Adipocyte (in vitro differentiated cells): ENCODE results near the gene DND1.
A peak's percentile ranks its signal among the peaks of the same experiment; 100 is the strongest.
"Not testable (repeated sequence)": the region's sequence is repeated elsewhere in the genome, so short reads cannot be mapped to it uniquely, and the experiment has no call there.

Experiments used
- DNase-seq: peaks from one replicate; pipeline ENCODE4 v3.0.0-alpha.2; 2015; ENCODE audit warnings: low read depth
- H3K27me3 ChIP-seq: replicated peaks from 2 replicates; pipeline ENCODE4 v1.7.0; 2013; ENCODE audit warnings: mild to moderate bottlenecking, low read length, moderate library complexity; ENCODE audit not compliant: control insufficient read depth, insufficient read depth
- H3K36me3 ChIP-seq: 2 replicates; pipeline ENCODE4 v1.7.0; 2013; ENCODE audit warnings: low read length, mild to moderate bottlenecking, moderate library complexity; ENCODE audit not compliant: control insufficient read depth, insufficient read depth, severe bottlenecking
- H3K4me1 ChIP-seq: 2 replicates; pipeline ENCODE4 v1.7.0; 2013; ENCODE audit warnings: mild to moderate bottlenecking, low read length, moderate library complexity; ENCODE audit not compliant: control insufficient read depth, insufficient read depth
- H3K4me3 ChIP-seq: 2 replicates; pipeline ENCODE4 v1.7.0; 2013; ENCODE audit warnings: mild to moderate bottlenecking, low read length, moderate library complexity
- H3K9ac ChIP-seq: 2 replicates; pipeline ENCODE4 v1.7.0; 2013; ENCODE audit warnings: mild to moderate bottlenecking, low read length, moderate library complexity
- H3K9me3 ChIP-seq: 2 replicates; pipeline ENCODE4 v1.7.0; 2013; ENCODE audit warnings: mild to moderate bottlenecking, low read length, moderate library complexity; ENCODE audit not compliant: control insufficient read depth

DND1 gene

GRCh38 chr5:140673187-140673976 lies at the start of gene DND1:
Gene DND1, minus strand, starts transcription at chr5:140673576. Its CDS starts 34 bp downstream, at chr5:140673542.
- Histone ChIP-seq H3K36me3 (peaks cover 77% of the 10 kb centered on the region), H3K4me3 (peak within 1 kb of the TSS; percentile 31), H3K9me3 (no peaks in the 10 kb centered on the region), H3K4me1 (no peaks in the 10 kb centered on the region), H3K27me3 (no peaks in the 10 kb centered on the region), H3K9ac (no peak within 1 kb of the TSS)
- DNase-seq = no peak

- not testable (repeated sequence) for H3K9ac ChIP-seq, H3K9me3 ChIP-seq, H3K27me3 ChIP-seq, H3K36me3 ChIP-seq, H3K4me1 ChIP-seq, DNase-seq, H3K4me3 ChIP-seq
Observed at GRCh38 chr5:140721395-140721794, 48.0 kb upstream of the DND1 start.

GRCh38 chr5:140720738-140721137 lies 47.4 kb upstream of the DND1 start:
- H3K4me1 ChIP-seq, DNase-seq, H3K9me3 ChIP-seq, H3K36me3 ChIP-seq, H3K27me3 ChIP-seq, H3K4me3 ChIP-seq, H3K9ac ChIP-seq: not testable (repeated sequence)

GRCh38 chr5:140718266-140718592 lies 44.9 kb upstream of the DND1 start:
- no peaks in the 10 kb centered on the region for H3K27me3 ChIP-seq
- no peak overlapping the region for H3K9ac ChIP-seq
- H3K4me3 ChIP-seq = no peak overlapping the region
- H3K4me1 ChIP-seq = no peaks in the 10 kb centered on the region
- DNase-seq = no peak
- no peaks in the 10 kb centered on the region for H3K9me3 ChIP-seq
- H3K36me3 ChIP-seq = no peaks in the 10 kb centered on the region

- not testable (repeated sequence) for H3K4me3 ChIP-seq, H3K27me3 ChIP-seq, DNase-seq, H3K9ac ChIP-seq, H3K9me3 ChIP-seq, H3K36me3 ChIP-seq, H3K4me1 ChIP-seq
Observed at GRCh38 chr5:140716238-140716637, 42.9 kb upstream of the DND1 start.

GRCh38 chr5:140713562-140714094 lies 40.3 kb upstream of the DND1 start:
- Histone ChIP-seq H3K36me3 (no peaks in the 10 kb centered on the region), H3K27me3 (no peaks in the 10 kb centered on the region), H3K4me1 (peaks cover 5% of the 10 kb centered on the region), H3K9me3 (no peaks in the 10 kb centered on the region), H3K4me3 (no peak overlapping the region), H3K9ac (no peak overlapping the region)
- DNase-seq = no peak

- H3K4me1 ChIP-seq = peaks cover 5% of the 10 kb centered on the region
- no peaks in the 10 kb centered on the region for H3K27me3 ChIP-seq
- H3K9me3 ChIP-seq = no peaks in the 10 kb centered on the region
- no peak for DNase-seq
- H3K4me3 ChIP-seq = peak overlapping the region; percentile 88
- peaks cover 8% of the 10 kb centered on the region for H3K36me3 ChIP-seq
- H3K9ac ChIP-seq = no peak overlapping the region
Observed at GRCh38 chr5:140711794-140712193, 38.4 kb upstream of the DND1 start.

- no peaks in the 10 kb centered on the region for H3K27me3 ChIP-seq
- H3K9ac ChIP-seq = peak overlapping the region; percentile 82
- peaks cover 11% of the 10 kb centered on the region for H3K36me3 ChIP-seq
- H3K4me1 ChIP-seq = peaks cover 5% of the 10 kb centered on the region
- peak; percentile 95 for DNase-seq
- peak overlapping the region; percentile 88 for H3K4me3 ChIP-seq
- no peaks in the 10 kb centered on the region for H3K9me3 ChIP-seq
Observed at GRCh38 chr5:140710899-140711552, 37.6 kb upstream of the DND1 start.

GRCh38 chr5:140708787-140709186 lies 35.4 kb upstream of the DND1 start:
- H3K9ac ChIP-seq, H3K27me3 ChIP-seq, H3K4me1 ChIP-seq, DNase-seq, H3K4me3 ChIP-seq, H3K9me3 ChIP-seq: not testable (repeated sequence)
- peaks cover 34% of the 10 kb centered on the region for H3K36me3 ChIP-seq

GRCh38 chr5:140707812-140708211 lies 34.4 kb upstream of the DND1 start:
- peaks cover 5% of the 10 kb centered on the region for H3K4me1 ChIP-seq
- DNase-seq = no peak
- H3K4me3 ChIP-seq = no peak overlapping the region
- peaks cover 42% of the 10 kb centered on the region for H3K36me3 ChIP-seq
- no peak overlapping the region for H3K9ac ChIP-seq
- H3K27me3 ChIP-seq = no peaks in the 10 kb centered on the region
- H3K9me3 ChIP-seq = no peaks in the 10 kb centered on the region

- peaks cover 80% of the 10 kb centered on the region for H3K36me3 ChIP-seq
- peak within 1 kb of the TSS; percentile 98 for H3K4me3 ChIP-seq
- peaks cover 16% of the 10 kb centered on the region for H3K4me1 ChIP-seq
- H3K27me3 ChIP-seq = no peaks in the 10 kb centered on the region
- DNase-seq = peak; percentile 99
- H3K9ac ChIP-seq = peak within 1 kb of the TSS; percentile 96
- no peaks in the 10 kb centered on the region for H3K9me3 ChIP-seq
Observed at GRCh38 chr5:140700177-140701144, 27.1 kb upstream of the DND1 start, which contains the start of gene ZMAT2. Gene ZMAT2, plus strand, starts transcription at chr5:140700447. Its CDS starts 14 bp downstream, at chr5:140700461.
